Vagina (tissue), 2 donors: ENCODE results near the gene SBK2.

Experiments
- CTCF ChIP-seq, 3 experiments: fragments of 450-650 bp in 2 of 3; fragments of 200-600 bp in 1 of 3; sonication (generic) in 1 of 3; IDR thresholded peaks; one replicate each; pipeline ENCODE4 v1.5.1; 2017 to 2019; ENCODE audit warnings: antibody characterized with exemption in 3 of 3, mild to moderate bottlenecking in 2 of 3, moderate library complexity in 2 of 3
- POLR2A ChIP-seq, 2 donors: fragments of 450-650 bp; IDR thresholded peaks; one replicate each; pipeline ENCODE4 v1.6.1; 2017; ENCODE audit warnings: antibody characterized with exemption in 2 of 2, mild to moderate bottlenecking in 2 of 2, moderate library complexity in 2 of 2

- TF ChIP-seq CTCF (IDR thresholded peaks at IDR 0.05): no peak
- TF ChIP-seq POLR2A (IDR thresholded peaks at IDR 0.05): no peak
These were observed 26.3 kb upstream of the SBK2 start for GRCh38 chr19:55563261-55563690.
